ENCODE data around the gene PARVA. TPM values are rescaled to one million over a fixed set of nuclear protein-coding genes. Genes with fewer than 3 reads are reported as not detected.

PARVA gene
- total RNA-seq, 1 experiment from 2014 or later: 10.4 TPM

DNA sequence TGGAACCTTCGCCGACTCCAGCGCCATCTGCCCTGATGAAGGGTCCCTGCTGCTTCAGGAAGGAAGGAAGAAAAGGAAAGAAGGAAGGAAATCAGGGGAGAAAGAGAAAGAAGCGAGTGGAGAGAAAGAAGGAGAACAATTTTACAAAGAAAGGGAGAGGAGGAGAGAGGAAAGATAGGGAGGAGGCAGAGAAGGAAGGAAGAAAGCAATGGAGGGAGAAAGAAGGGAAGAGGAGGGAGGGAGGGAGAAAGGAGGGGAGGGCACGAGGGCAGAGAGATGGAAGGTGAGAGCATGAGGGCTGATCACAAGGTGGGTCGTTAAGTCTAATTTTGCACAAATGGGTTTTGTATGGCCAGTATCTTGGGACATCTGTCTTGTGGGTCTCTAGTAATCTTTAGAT is 39.2 kb downstream of the PARVA start:
- H3K36me3 Mint-ChIP-seq: no peaks in the 10 kb centered on the region
- POLR2A ChIA-PET: no interaction called here

DNA sequence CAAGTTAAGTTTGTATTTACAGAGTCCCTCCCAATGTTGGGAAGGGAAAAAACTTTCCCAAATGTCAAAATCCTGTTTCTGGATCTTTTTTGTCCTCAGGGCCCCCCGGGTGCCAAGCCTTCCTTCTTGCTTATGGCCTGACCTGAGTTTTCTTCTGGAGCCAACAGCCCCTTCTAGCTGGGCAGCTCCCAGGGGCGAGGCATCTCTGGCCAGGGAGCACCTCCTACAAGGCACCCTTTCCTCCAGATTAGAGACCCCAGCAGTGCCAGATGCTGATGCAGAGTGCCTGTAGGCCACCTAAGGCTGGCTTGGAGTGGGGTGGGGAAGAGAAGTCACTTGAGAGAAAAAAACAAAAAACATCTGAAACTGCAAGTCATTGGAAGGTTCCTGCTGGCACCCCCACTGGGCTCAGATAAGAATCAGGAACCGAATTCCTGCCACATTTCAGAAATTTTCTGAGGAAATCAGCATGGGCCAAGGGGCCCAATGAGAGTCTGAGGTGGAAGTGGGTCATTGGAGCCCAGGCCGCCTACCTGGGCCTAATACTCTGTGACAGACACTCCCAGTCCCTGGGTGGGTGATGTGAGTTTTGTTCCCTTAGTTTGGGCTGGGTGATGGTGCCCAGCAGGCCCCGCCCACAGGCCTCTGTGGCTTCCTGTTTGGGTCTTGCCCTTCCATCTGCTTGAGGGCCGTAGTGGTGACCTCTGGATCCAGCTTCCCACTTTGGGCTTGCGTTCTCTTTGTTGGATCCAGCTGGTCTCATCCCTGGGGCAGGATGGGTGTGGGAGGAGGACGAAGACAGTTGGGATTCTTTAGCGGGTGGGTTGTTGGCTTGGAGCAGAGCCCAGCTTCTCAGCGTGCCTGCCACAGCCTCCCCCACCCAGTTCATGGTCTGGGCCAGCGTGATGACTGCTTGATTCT is 40.6 kb downstream of the PARVA start:
- Mint-ChIP-seq H3K4me3 (no peak overlapping the region), H3K4me1 (peaks cover 36% of the 10 kb centered on the region), H3K9me3 (no peaks in the 10 kb centered on the region), H3K27ac (no peak overlapping the region), H3K27me3 (ENCODE audit: low read depth) (no peaks in the 10 kb centered on the region), H3K36me3 (no peaks in the 10 kb centered on the region)
- peak; percentile 52 for ATAC-seq
- POLR2A ChIA-PET: no interaction called here
- TF ChIP-seq, protein P1, sequence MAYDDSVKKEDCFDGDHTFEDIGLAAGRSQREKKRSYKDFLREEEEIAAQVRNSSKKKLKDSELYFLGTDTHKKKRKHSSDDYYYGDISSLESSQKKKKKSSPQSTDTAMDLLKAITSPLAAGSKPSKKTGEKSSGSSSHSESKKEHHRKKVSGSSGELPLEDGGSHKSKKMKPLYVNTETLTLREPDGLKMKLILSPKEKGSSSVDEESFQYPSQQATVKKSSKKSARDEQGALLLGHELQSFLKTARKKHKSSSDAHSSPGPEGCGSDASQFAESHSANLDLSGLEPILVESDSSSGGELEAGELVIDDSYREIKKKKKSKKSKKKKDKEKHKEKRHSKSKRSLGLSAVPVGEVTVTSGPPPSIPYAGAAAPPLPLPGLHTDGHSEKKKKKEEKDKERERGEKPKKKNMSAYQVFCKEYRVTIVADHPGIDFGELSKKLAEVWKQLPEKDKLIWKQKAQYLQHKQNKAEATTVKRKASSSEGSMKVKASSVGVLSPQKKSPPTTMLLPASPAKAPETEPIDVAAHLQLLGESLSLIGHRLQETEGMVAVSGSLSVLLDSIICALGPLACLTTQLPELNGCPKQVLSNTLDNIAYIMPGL (CRISPR knock-in tag; IDR thresholded peaks at IDR 0.05): no peak
- TF ChIP-seq NFYB (CRISPR knock-in tag; conservative IDR thresholded peaks at IDR 0.05; ENCODE audit: low read depth) (no peak), ELF4 (CRISPR knock-in tag; IDR thresholded peaks at IDR 0.05; ENCODE audit: low read depth) (no peak), NR3C1 (CRISPR knock-in tag; conservative IDR thresholded peaks at IDR 0.05; ENCODE audit: low read depth) (no peak), ARID4B (CRISPR knock-in tag; IDR thresholded peaks at IDR 0.05; ENCODE audit: borderline replicate concordance) (no peak), TCF7 (CRISPR knock-in tag; IDR thresholded peaks at IDR 0.05; ENCODE audit: low read depth) (no peak), MXD4 (CRISPR knock-in tag; IDR thresholded peaks at IDR 0.05; ENCODE audit: borderline replicate concordance) (no peak), GTF2I (CRISPR knock-in tag; conservative IDR thresholded peaks at IDR 0.05) (no peak), ESRRA (CRISPR knock-in tag; IDR thresholded peaks at IDR 0.05; ENCODE audit: borderline replicate concordance) (no peak), IRF1 (CRISPR knock-in tag; IDR thresholded peaks at IDR 0.05) (no peak)
- TF ChIP-seq, protein P2, sequence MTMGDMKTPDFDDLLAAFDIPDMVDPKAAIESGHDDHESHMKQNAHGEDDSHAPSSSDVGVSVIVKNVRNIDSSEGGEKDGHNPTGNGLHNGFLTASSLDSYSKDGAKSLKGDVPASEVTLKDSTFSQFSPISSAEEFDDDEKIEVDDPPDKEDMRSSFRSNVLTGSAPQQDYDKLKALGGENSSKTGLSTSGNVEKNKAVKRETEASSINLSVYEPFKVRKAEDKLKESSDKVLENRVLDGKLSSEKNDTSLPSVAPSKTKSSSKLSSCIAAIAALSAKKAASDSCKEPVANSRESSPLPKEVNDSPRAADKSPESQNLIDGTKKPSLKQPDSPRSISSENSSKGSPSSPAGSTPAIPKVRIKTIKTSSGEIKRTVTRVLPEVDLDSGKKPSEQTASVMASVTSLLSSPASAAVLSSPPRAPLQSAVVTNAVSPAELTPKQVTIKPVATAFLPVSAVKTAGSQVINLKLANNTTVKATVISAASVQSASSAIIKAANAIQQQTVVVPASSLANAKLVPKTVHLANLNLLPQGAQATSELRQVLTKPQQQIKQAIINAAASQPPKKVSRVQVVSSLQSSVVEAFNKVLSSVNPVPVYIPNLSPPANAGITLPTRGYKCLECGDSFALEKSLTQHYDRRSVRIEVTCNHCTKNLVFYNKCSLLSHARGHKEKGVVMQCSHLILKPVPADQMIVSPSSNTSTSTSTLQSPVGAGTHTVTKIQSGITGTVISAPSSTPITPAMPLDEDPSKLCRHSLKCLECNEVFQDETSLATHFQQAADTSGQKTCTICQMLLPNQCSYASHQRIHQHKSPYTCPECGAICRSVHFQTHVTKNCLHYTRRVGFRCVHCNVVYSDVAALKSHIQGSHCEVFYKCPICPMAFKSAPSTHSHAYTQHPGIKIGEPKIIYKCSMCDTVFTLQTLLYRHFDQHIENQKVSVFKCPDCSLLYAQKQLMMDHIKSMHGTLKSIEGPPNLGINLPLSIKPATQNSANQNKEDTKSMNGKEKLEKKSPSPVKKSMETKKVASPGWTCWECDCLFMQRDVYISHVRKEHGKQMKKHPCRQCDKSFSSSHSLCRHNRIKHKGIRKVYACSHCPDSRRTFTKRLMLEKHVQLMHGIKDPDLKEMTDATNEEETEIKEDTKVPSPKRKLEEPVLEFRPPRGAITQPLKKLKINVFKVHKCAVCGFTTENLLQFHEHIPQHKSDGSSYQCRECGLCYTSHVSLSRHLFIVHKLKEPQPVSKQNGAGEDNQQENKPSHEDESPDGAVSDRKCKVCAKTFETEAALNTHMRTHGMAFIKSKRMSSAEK (CRISPR knock-in tag; IDR thresholded peaks at IDR 0.05; ENCODE audit: borderline replicate concordance): no peak
- CTCF ChIA-PET: no interaction called here
- peak; percentile 15 for DNase-seq (ENCODE audit: low spot score)

More for the DNA sequence above, 39.2 kb downstream of the PARVA start:
- Mint-ChIP-seq H3K27me3 (ENCODE audit: low read depth) (no peaks in the 10 kb centered on the region), H3K4me1 (peaks cover 50% of the 10 kb centered on the region), H3K9me3 (no peaks in the 10 kb centered on the region), H3K27ac (no peak overlapping the region), H3K4me3 (no peak overlapping the region)
- DNase-seq (ENCODE audit: low spot score): no peak
- CTCF ChIA-PET: no interaction called here
- ATAC-seq: no peak
- TF ChIP-seq GRHL2 (CRISPR knock-in tag; IDR thresholded peaks at IDR 0.05; ENCODE audit: insufficient replicate concordance, severe bottlenecking) (no peak), TP53 (CRISPR knock-in tag; IDR thresholded peaks at IDR 0.05) (no peak), ZNF396 (CRISPR knock-in tag; IDR thresholded peaks at IDR 0.05; ENCODE audit: borderline replicate concordance) (no peak), MLX (CRISPR knock-in tag; IDR thresholded peaks at IDR 0.05) (no peak), NFYB (CRISPR knock-in tag; conservative IDR thresholded peaks at IDR 0.05; ENCODE audit: low read depth) (no peak)
- TF ChIP-seq, protein P3, sequence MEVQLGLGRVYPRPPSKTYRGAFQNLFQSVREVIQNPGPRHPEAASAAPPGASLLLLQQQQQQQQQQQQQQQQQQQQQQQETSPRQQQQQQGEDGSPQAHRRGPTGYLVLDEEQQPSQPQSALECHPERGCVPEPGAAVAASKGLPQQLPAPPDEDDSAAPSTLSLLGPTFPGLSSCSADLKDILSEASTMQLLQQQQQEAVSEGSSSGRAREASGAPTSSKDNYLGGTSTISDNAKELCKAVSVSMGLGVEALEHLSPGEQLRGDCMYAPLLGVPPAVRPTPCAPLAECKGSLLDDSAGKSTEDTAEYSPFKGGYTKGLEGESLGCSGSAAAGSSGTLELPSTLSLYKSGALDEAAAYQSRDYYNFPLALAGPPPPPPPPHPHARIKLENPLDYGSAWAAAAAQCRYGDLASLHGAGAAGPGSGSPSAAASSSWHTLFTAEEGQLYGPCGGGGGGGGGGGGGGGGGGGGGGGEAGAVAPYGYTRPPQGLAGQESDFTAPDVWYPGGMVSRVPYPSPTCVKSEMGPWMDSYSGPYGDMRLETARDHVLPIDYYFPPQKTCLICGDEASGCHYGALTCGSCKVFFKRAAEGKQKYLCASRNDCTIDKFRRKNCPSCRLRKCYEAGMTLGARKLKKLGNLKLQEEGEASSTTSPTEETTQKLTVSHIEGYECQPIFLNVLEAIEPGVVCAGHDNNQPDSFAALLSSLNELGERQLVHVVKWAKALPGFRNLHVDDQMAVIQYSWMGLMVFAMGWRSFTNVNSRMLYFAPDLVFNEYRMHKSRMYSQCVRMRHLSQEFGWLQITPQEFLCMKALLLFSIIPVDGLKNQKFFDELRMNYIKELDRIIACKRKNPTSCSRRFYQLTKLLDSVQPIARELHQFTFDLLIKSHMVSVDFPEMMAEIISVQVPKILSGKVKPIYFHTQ (CRISPR knock-in tag; IDR thresholded peaks at IDR 0.05): no peak

All from WTC11 (cell line).